ENCODE data around the gene FOXI1.

DNA sequence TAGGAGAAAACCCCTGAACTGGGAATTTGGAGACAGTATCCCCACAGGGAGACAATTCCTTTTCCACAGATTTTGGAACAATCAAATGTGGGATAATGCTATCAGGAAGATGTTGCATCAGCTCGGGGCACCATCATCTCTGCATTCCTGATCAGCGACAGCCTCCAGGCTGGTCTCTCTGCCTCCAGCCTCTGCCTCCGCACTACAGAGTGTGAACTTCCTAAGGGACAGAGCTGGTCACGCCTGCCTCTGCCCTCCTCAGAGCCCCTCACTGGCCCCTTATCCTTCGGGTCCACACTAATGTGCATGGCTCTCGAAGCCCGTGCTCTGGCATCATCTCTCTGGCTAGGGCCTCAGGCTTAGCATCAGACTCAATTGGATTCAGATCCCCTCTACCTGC is 8.6 kb downstream of the FOXI1 start:
- TF ChIP-seq POLR2A (IDR thresholded peaks at IDR 0.05) = no peak
- TF ChIP-seq, protein P1, sequence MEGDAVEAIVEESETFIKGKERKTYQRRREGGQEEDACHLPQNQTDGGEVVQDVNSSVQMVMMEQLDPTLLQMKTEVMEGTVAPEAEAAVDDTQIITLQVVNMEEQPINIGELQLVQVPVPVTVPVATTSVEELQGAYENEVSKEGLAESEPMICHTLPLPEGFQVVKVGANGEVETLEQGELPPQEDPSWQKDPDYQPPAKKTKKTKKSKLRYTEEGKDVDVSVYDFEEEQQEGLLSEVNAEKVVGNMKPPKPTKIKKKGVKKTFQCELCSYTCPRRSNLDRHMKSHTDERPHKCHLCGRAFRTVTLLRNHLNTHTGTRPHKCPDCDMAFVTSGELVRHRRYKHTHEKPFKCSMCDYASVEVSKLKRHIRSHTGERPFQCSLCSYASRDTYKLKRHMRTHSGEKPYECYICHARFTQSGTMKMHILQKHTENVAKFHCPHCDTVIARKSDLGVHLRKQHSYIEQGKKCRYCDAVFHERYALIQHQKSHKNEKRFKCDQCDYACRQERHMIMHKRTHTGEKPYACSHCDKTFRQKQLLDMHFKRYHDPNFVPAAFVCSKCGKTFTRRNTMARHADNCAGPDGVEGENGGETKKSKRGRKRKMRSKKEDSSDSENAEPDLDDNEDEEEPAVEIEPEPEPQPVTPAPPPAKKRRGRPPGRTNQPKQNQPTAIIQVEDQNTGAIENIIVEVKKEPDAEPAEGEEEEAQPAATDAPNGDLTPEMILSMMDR (IDR thresholded peaks at IDR 0.05) = no peak
